Measurements from ENCODE around the gene SMIM5. TPM values are rescaled to one million over a fixed set of nuclear protein-coding genes. Genes with fewer than 3 reads are reported as not detected.

SMIM5 gene
- total RNA-seq, 1 experiment from 2014 or later: 0.09 TPM

- H3K4me1 Mint-ChIP-seq (ENCODE audit: insufficient read depth, unreplicated experiment): no peaks in the 10 kb centered on the region
- H3K36me3 Mint-ChIP-seq (ENCODE audit: insufficient read depth, unreplicated experiment): peaks cover 13% of the 10 kb centered on the region
- H3K4me3 Mint-ChIP-seq (ENCODE audit: unreplicated experiment): no peak overlapping the region
- CTCF ChIA-PET: interaction anchor here (0.5 to 1.5 kb wide), 7 partner anchors 10 to 161 kb away, joined by 3 to 5 read pairs (median 4); no protein-coding TSS in a partner anchor
- POLR2A ChIA-PET: interaction anchor here (1.2 kb wide), 1 partner anchor 9 kb away, joined by 5 read pairs; no protein-coding TSS in a partner anchor
- no peak for DNase-seq (ENCODE audit: unreplicated experiment)
- H3K27ac Mint-ChIP-seq (ENCODE audit: low read depth, unreplicated experiment): no peak overlapping the region
- TF ChIP-seq, protein P1, sequence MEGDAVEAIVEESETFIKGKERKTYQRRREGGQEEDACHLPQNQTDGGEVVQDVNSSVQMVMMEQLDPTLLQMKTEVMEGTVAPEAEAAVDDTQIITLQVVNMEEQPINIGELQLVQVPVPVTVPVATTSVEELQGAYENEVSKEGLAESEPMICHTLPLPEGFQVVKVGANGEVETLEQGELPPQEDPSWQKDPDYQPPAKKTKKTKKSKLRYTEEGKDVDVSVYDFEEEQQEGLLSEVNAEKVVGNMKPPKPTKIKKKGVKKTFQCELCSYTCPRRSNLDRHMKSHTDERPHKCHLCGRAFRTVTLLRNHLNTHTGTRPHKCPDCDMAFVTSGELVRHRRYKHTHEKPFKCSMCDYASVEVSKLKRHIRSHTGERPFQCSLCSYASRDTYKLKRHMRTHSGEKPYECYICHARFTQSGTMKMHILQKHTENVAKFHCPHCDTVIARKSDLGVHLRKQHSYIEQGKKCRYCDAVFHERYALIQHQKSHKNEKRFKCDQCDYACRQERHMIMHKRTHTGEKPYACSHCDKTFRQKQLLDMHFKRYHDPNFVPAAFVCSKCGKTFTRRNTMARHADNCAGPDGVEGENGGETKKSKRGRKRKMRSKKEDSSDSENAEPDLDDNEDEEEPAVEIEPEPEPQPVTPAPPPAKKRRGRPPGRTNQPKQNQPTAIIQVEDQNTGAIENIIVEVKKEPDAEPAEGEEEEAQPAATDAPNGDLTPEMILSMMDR (IDR thresholded peaks at IDR 0.05; ENCODE audit: unreplicated experiment): no peak
- no TSS peak for BruUV-seq (replicated peaks)
- peaks cover 17% of the 10 kb centered on the region for H3K27me3 Mint-ChIP-seq (ENCODE audit: insufficient read depth, unreplicated experiment)
- intact Hi-C loops (cut with micrococcal nuclease): no loop called here
- no peaks in the 10 kb centered on the region for H3K9me3 Mint-ChIP-seq (ENCODE audit: unreplicated experiment)
Measured at GRCh38 chr17:75626496-75627038, 6.7 kb upstream of the SMIM5 start.

DNA sequence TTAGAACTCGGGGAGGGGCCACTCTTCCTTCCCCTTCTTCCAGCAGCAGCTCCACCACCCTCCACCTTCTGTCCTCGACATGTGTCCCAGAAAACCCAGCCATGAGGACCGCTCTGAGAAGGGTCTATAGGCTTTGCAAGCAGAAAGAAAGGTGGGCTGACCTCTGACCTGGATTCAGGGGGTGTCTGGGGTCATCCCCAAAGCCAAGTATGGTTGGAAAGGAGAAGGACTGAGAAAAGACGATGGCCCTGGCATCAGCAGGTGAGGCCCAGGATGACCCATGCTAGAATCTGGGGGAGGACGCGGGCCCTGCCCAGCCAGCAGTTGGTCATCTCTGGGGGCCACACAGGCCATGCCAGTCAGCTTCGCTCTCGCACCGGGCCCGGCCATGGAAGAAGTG, 6.1 kb upstream of the SMIM5 start:
- H3K9me3 Mint-ChIP-seq (ENCODE audit: unreplicated experiment): no peaks in the 10 kb centered on the region
- POLR2A ChIA-PET: no interaction called here
- peaks cover 13% of the 10 kb centered on the region for H3K36me3 Mint-ChIP-seq (ENCODE audit: insufficient read depth, unreplicated experiment)
- intact Hi-C loops (cut with micrococcal nuclease): no loop called here
- BruUV-seq (replicated peaks): no TSS peak
- no peak overlapping the region for H3K4me3 Mint-ChIP-seq (ENCODE audit: unreplicated experiment)
- no peak overlapping the region for H3K27ac Mint-ChIP-seq (ENCODE audit: low read depth, unreplicated experiment)
- H3K4me1 Mint-ChIP-seq (ENCODE audit: insufficient read depth, unreplicated experiment): no peaks in the 10 kb centered on the region
- TF ChIP-seq, protein P1 (IDR thresholded peaks at IDR 0.05; ENCODE audit: unreplicated experiment): no peak
- peaks cover 13% of the 10 kb centered on the region for H3K27me3 Mint-ChIP-seq (ENCODE audit: insufficient read depth, unreplicated experiment)
- CTCF ChIA-PET: interaction anchor here (0.6 kb wide), 2 partner anchors 23 to 28 kb away, joined by 3 to 4 read pairs; no protein-coding TSS in a partner anchor
- no peak for DNase-seq (ENCODE audit: unreplicated experiment)

DNA sequence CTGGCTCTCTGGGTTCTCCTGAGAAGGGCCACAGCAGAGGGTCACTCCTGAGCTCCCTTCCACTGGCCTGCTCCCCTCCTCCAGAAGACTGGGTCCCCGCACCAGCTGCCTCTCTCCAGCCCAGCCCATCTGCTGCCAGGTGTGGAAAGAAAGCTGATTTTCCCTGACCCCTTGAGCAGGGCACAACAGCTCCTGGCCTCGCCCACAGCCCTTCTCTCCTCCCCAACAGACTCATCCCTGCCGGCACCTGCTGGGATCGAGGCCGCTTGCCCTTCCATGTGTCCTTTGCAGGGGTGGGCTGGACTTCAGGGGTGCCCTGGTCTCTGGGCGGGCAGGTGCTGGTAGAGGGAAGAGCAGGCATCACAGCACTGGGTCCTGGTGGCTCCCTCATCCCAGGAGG, 4.8 kb upstream of the SMIM5 start:
- peaks cover 13% of the 10 kb centered on the region for H3K36me3 Mint-ChIP-seq (ENCODE audit: insufficient read depth, unreplicated experiment)

GRCh38 chr17:75629157-75629556, 4.1 kb upstream of the SMIM5 start:
- TF ChIP-seq, protein P1 (IDR thresholded peaks at IDR 0.05; ENCODE audit: unreplicated experiment): no peak
- intact Hi-C loops (cut with micrococcal nuclease): no loop called here
- Mint-ChIP-seq H3K27ac (ENCODE audit: low read depth, unreplicated experiment) (no peak overlapping the region), H3K36me3 (ENCODE audit: insufficient read depth, unreplicated experiment) (peaks cover 19% of the 10 kb centered on the region), H3K9me3 (ENCODE audit: unreplicated experiment) (no peaks in the 10 kb centered on the region), H3K4me3 (ENCODE audit: unreplicated experiment) (no peak overlapping the region), H3K4me1 (ENCODE audit: insufficient read depth, unreplicated experiment) (peaks cover 9% of the 10 kb centered on the region), H3K27me3 (ENCODE audit: insufficient read depth, unreplicated experiment) (no peaks in the 10 kb centered on the region)
- no TSS peak for BruUV-seq (replicated peaks)
- ChIA-PET POLR2A (interaction anchor here (1.2 kb wide), 1 partner anchor 8 kb away, joined by 4 read pairs; no protein-coding TSS in a partner anchor), CTCF (interaction anchor here (0.7 to 0.9 kb wide), 3 partner anchors 119 to 205 kb away, joined by 3 to 4 read pairs (median 3); no protein-coding TSS in a partner anchor)
- no peak for DNase-seq (ENCODE audit: unreplicated experiment)

More for the DNA sequence above, 4.8 kb upstream of the SMIM5 start:
- no peak for DNase-seq (ENCODE audit: unreplicated experiment)
- intact Hi-C loops (cut with micrococcal nuclease): no loop called here
- CTCF ChIA-PET: no interaction called here
- POLR2A ChIA-PET: interaction anchor here (0.6 kb wide), 1 partner anchor 9 kb away, joined by 3 read pairs; no protein-coding TSS in a partner anchor
- Mint-ChIP-seq H3K9me3 (ENCODE audit: unreplicated experiment) (no peaks in the 10 kb centered on the region), H3K4me1 (ENCODE audit: insufficient read depth, unreplicated experiment) (peaks cover 2% of the 10 kb centered on the region), H3K27me3 (ENCODE audit: insufficient read depth, unreplicated experiment) (no peaks in the 10 kb centered on the region), H3K27ac (ENCODE audit: low read depth, unreplicated experiment) (no peak overlapping the region), H3K4me3 (ENCODE audit: unreplicated experiment) (no peak overlapping the region)
- TF ChIP-seq, protein P1 (IDR thresholded peaks at IDR 0.05; ENCODE audit: unreplicated experiment): no peak
- no TSS peak for BruUV-seq (replicated peaks)

Measured in MCF 10A (cell line).